HCT116 (cell line): ENCODE data around the gene DDRGK1. TPM values are rescaled to one million over a fixed set of nuclear protein-coding genes. Genes with fewer than 3 reads are reported as not detected.

Experiments used
- ATAC-seq: fragments of 200-7000 bp; cut with Tn5 transposase; 2 replicates; pipeline ENCODE4 v1.9.1; 2020; ENCODE audit warnings: mild to moderate bottlenecking, moderate library complexity
- BruUV-seq: library from RNA; stranded (reverse); fragments of 400-500 nt; replicated peaks from 2 replicates; lab custom pipeline; 2021; lab: Mats Ljungman, UMichigan
- CTCF ChIA-PET: fragments of 300-600 bp; sonication (Branson Sonifier 250); formaldehyde crosslinking; loops from one replicate; lab custom pipeline; 2021; ENCODE audit warnings: antibody characterized with exemption; lab: Charles Lee
- POLR2A ChIA-PET: fragments of 300-600, 350-600 bp; sonication (Branson Sonifier 250); formaldehyde crosslinking; loops from one replicate; lab custom pipeline; 2021; ENCODE audit warnings: antibody characterized with exemption; lab: Charles Lee
- RAD21 ChIA-PET, 2 experiments: fragments of 300-600 bp; sonication (Branson Sonifier 250); formaldehyde crosslinking; loops; one replicate each; lab custom pipeline; 2023; ENCODE audit warnings: low total read pairs in 2 of 2; ENCODE audit not compliant: uncharacterized antibody in 2 of 2, unreplicated experiment in 2 of 2, low non-redundant PET in 1 of 2; lab: Charles Lee
- DNase-seq: peaks from one replicate; pipeline ENCODE4 v3.0.0-alpha.2; 2010; ENCODE audit warnings: low read depth, low spot score
- H2AFZ ChIP-seq: fragments of 200-600 bp; shearing (Covaris generic), sonication (generic); 2 replicates; pipeline ENCODE4 v1.6.1; 2017; ENCODE audit warnings: low read depth, mixed run types, mixed read lengths, antibody characterized with exemption, low read length; ENCODE audit not compliant: poor library complexity, severe bottlenecking
- H3K27ac ChIP-seq: 2 replicates; pipeline ENCODE4 v1.5.1; 2012; ENCODE audit warnings: low read depth, low read length
- H3K27me3 ChIP-seq: fragments of 200-600 bp; sonication (generic); 2 replicates; pipeline ENCODE4 v1.6.1; 2016; ENCODE audit warnings: mixed run types, low read length, mixed read lengths; ENCODE audit not compliant: insufficient read depth
- H3K36me3 ChIP-seq, 2 experiments: fragments of 200-500 bp in 1 of 2; fragments of 200-600 bp in 1 of 2; sonication (Bioruptor generic) in 1 of 2; sonication (generic) in 1 of 2; 2 replicates each; pipeline versions ENCODE4 v1.5.1 to v1.6.1; 2014 to 2016; ENCODE audit warnings: low read length in 2 of 2, inconsistent platforms in 1 of 2, mixed read lengths in 1 of 2, mixed run types in 1 of 2; ENCODE audit not compliant: insufficient read depth in 2 of 2, control insufficient read depth in 1 of 2
- H3K4me1 ChIP-seq, 2 experiments: fragments of 200-600 bp in 1 of 2; sonication (generic) in 1 of 2; 2 replicates each; pipeline versions ENCODE4 v1.5.1 to v1.6.1; 2012 to 2017; ENCODE audit warnings: low read length in 2 of 2, inconsistent platforms in 1 of 2, mild to moderate bottlenecking in 1 of 2, mixed read lengths in 1 of 2, mixed run types in 1 of 2, moderate library complexity in 1 of 2; ENCODE audit not compliant: insufficient read depth in 2 of 2, control insufficient read depth in 1 of 2
- H3K4me2 ChIP-seq: fragments of 200-600 bp; sonication (generic); 2 replicates; pipeline ENCODE4 v1.6.1; 2017; ENCODE audit warnings: mixed run types, low read length, mixed read lengths
- H3K4me3 ChIP-seq, 2 experiments: fragments of 200-600 bp in 1 of 2; sonication (generic) in 1 of 2; replicated peaks in 1 of 2; 2 replicates each; pipeline ENCODE4 v1.5.1; 2011 to 2016; ENCODE audit warnings: low read length in 2 of 2, control low read depth in 1 of 2, low read depth in 1 of 2, mild to moderate bottlenecking in 1 of 2, mixed read lengths in 1 of 2, mixed run types in 1 of 2
- H3K79me2 ChIP-seq: fragments of 200-600 bp; sonication (generic); 2 replicates; pipeline ENCODE4 v1.6.1; 2017; ENCODE audit warnings: mild to moderate bottlenecking, mixed run types, low read length, moderate library complexity, mixed read lengths; ENCODE audit not compliant: insufficient read depth
- H3K9ac ChIP-seq: fragments of 200-600 bp; sonication (generic); 2 replicates; pipeline ENCODE4 v1.6.1; 2016; ENCODE audit warnings: low read length, mixed read lengths
- H3K9me2 ChIP-seq: fragments of 200-600 bp; sonication (generic), shearing (Covaris generic); 2 replicates; pipeline ENCODE4 v1.6.1; 2017; ENCODE audit warnings: mixed run types, mild to moderate bottlenecking, moderate library complexity; ENCODE audit not compliant: insufficient read depth
- H3K9me3 ChIP-seq, 2 experiments: fragments of 200-500 bp in 1 of 2; fragments of 200-600 bp in 1 of 2; sonication (Bioruptor generic) in 1 of 2; sonication (generic) in 1 of 2; 2 replicates each; pipeline ENCODE4 v1.6.1; 2014 to 2017; ENCODE audit warnings: low read length in 2 of 2, mixed read lengths in 2 of 2, inconsistent platforms in 1 of 2, low read depth in 1 of 2, mild to moderate bottlenecking in 1 of 2, mixed run types in 1 of 2, moderate library complexity in 1 of 2; ENCODE audit not compliant: control insufficient read depth in 1 of 2, insufficient read depth in 1 of 2
- H4K20me1 ChIP-seq: fragments of 200-600 bp; sonication (generic), shearing (Covaris generic); 2 replicates; pipeline ENCODE4 v1.6.1; 2017; ENCODE audit warnings: mixed run types, mild to moderate bottlenecking, moderate library complexity; ENCODE audit not compliant: insufficient read depth
- EGR1 ChIP-seq: IDR thresholded peaks from 2 replicates; pipeline ENCODE4 v1.6.1; 2012; ENCODE audit warnings: low read depth
- ELF1 ChIP-seq: IDR thresholded peaks from 2 replicates; pipeline ENCODE4 v1.6.1; 2012; ENCODE audit warnings: low read depth, borderline replicate concordance
- FOSL1 ChIP-seq: IDR thresholded peaks from 2 replicates; pipeline ENCODE4 v1.6.1; 2012; ENCODE audit warnings: low read depth
- POLR2A ChIP-seq: IDR thresholded peaks from 2 replicates; pipeline ENCODE4 v1.7.0; 2011; ENCODE audit warnings: borderline replicate concordance; ENCODE audit not compliant: insufficient read depth, insufficient read length; ENCODE audit errors: extremely low read depth
- REST ChIP-seq: IDR thresholded peaks from 2 replicates; pipeline ENCODE4 v1.6.1; 2012; ENCODE audit warnings: low read depth
- SP1 ChIP-seq: IDR thresholded peaks from 2 replicates; pipeline ENCODE4 v1.6.1; 2012; ENCODE audit warnings: low read depth
- ZFX ChIP-seq: fragments of 450-650 bp; IDR thresholded peaks from 2 replicates; pipeline ENCODE4 v1.6.1; 2017
- ZNF274 ChIP-seq: fragments of 200-500 bp; sonication (Bioruptor generic); IDR thresholded peaks from 2 replicates; pipeline ENCODE4 v1.6.1; 2014; ENCODE audit warnings: mild to moderate bottlenecking, low read depth, low read length, inconsistent platforms
- intact Hi-C: fragments of 100-400 bp; cut with micrococcal nuclease; formaldehyde crosslinking; loops from 2 replicates; pipeline ENCODE4 v1.10.0; 2022
- total RNA-seq: library from RNA; stranded (reverse); gene quantifications from one replicate; pipeline ENCODE4 v1.2.1, GENCODE V29; 2021; ENCODE audit not compliant: unreplicated experiment
- TF ChIP-seq, protein P1 (sequence below), 3 experiments: fragments of 200-600 bp in 1 of 3; sonication (generic) in 1 of 3; IDR thresholded peaks in 2 of 3; conservative IDR thresholded peaks in 1 of 3; 2 replicates each; pipeline ENCODE4 v1.5.1; 2012 to 2017; ENCODE audit warnings: low read depth in 2 of 3, low read length in 2 of 3, antibody characterized with exemption in 1 of 3, borderline replicate concordance in 1 of 3, control low read depth in 1 of 3, mild to moderate bottlenecking in 1 of 3, mixed read lengths in 1 of 3, mixed run types in 1 of 3, moderate library complexity in 1 of 3; ENCODE audit not compliant: insufficient read depth in 1 of 3
- TF ChIP-seq, protein P2 (sequence below): IDR thresholded peaks from 2 replicates; pipeline ENCODE4 v1.6.1; 2011; ENCODE audit warnings: mild to moderate bottlenecking, low read length, moderate library complexity; ENCODE audit not compliant: insufficient replicate concordance; ENCODE audit errors: extremely low read depth

Gene DDRGK1
- total RNA-seq, 1 experiment from 2014 or later = 45.8 TPM

- peak overlapping the region; percentile 88 to 94 for H3K4me3 ChIP-seq
- H3K4me1 ChIP-seq = peaks cover 9 to 14% of the 10 kb centered on the region in 2 experiments; a peak in 3 of 4 replicates
- RAD21 ChIA-PET = no interaction called here
- no peaks in the 10 kb centered on the region for H3K9me3 ChIP-seq
- ATAC-seq = peak; percentile 9; the same call in 1 of the 2 replicates
- H3K9me2 ChIP-seq = no peaks in the 10 kb centered on the region
- CTCF ChIA-PET = no interaction called here
- H4K20me1 ChIP-seq = no peaks in the 10 kb centered on the region
- intact Hi-C loops = no loop called here
- H3K9ac ChIP-seq = peak overlapping the region; percentile 89
- no peak for TF ChIP-seq REST
- TF ChIP-seq ZNF274 = no peak
- TF ChIP-seq, protein P1, sequence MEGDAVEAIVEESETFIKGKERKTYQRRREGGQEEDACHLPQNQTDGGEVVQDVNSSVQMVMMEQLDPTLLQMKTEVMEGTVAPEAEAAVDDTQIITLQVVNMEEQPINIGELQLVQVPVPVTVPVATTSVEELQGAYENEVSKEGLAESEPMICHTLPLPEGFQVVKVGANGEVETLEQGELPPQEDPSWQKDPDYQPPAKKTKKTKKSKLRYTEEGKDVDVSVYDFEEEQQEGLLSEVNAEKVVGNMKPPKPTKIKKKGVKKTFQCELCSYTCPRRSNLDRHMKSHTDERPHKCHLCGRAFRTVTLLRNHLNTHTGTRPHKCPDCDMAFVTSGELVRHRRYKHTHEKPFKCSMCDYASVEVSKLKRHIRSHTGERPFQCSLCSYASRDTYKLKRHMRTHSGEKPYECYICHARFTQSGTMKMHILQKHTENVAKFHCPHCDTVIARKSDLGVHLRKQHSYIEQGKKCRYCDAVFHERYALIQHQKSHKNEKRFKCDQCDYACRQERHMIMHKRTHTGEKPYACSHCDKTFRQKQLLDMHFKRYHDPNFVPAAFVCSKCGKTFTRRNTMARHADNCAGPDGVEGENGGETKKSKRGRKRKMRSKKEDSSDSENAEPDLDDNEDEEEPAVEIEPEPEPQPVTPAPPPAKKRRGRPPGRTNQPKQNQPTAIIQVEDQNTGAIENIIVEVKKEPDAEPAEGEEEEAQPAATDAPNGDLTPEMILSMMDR (IDR thresholded peaks at IDR 0.05 in 2 of 3, conservative IDR thresholded peaks at IDR 0.05 in 1 of 3; ENCODE audit: borderline replicate concordance in 1 of 3, insufficient read depth in 1 of 3, low read depth in 2 of 3, low read length in 2 of 3) = no peak
- no peak for TF ChIP-seq SP1
- TF ChIP-seq, protein P2, sequence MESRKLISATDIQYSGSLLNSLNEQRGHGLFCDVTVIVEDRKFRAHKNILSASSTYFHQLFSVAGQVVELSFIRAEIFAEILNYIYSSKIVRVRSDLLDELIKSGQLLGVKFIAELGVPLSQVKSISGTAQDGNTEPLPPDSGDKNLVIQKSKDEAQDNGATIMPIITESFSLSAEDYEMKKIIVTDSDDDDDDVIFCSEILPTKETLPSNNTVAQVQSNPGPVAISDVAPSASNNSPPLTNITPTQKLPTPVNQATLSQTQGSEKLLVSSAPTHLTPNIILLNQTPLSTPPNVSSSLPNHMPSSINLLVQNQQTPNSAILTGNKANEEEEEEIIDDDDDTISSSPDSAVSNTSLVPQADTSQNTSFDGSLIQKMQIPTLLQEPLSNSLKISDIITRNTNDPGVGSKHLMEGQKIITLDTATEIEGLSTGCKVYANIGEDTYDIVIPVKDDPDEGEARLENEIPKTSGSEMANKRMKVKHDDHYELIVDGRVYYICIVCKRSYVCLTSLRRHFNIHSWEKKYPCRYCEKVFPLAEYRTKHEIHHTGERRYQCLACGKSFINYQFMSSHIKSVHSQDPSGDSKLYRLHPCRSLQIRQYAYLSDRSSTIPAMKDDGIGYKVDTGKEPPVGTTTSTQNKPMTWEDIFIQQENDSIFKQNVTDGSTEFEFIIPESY = no peak
- TF ChIP-seq POLR2A = no peak
- TF ChIP-seq FOSL1 = no peak
- TF ChIP-seq ZFX = no peak
- TF ChIP-seq ELF1 = no peak
- TF ChIP-seq EGR1 = no peak
- peaks cover 6 to 15% of the 10 kb centered on the region in 2 experiments; a peak in 2 of 4 replicates for H3K36me3 ChIP-seq
- DNase-seq = no peak
- BruUV-seq = no TSS peak
- H2AFZ ChIP-seq = no peak overlapping the region
- H3K79me2 ChIP-seq = peaks cover 56% of the 10 kb centered on the region
- H3K27me3 ChIP-seq = no peaks in the 10 kb centered on the region
- peak overlapping the region; percentile 91 for H3K27ac ChIP-seq
- POLR2A ChIA-PET = no interaction called here
- peak overlapping the region; percentile 91 for H3K4me2 ChIP-seq
These were observed 5.9 kb upstream of the DDRGK1 start for GRCh38 chr20:3210346-3210745.
